Naive thymus-derived CD4-positive, alpha-beta T cell (primary cell): ENCODE results near the gene PCDHGA6. TPM values are rescaled to one million over a fixed set of nuclear protein-coding genes. Genes with fewer than 3 reads are reported as not detected.
"Not testable (repeated sequence)": the region's sequence is repeated elsewhere in the genome, so short reads cannot be mapped to it uniquely, and the experiment has no call there.

Experiments
- ATAC-seq: fragments of 150-1000 bp; cut with Tn5 transposase; 2 replicates; pipeline ENCODE4 v1.10.0; 2021; ENCODE audit warnings: mild to moderate bottlenecking, moderate library complexity
- CTCF ChIA-PET: fragments of 350-600 bp; sonication (Branson Sonifier 250); formaldehyde crosslinking; loops from one replicate; lab custom pipeline; 2021; ENCODE audit warnings: antibody characterized with exemption; lab: Charles Lee
- POLR2A ChIA-PET: fragments of 350-600 bp; sonication (Branson Sonifier 250); formaldehyde crosslinking; loops from one replicate; lab custom pipeline; 2021; ENCODE audit warnings: antibody characterized with exemption, inconsistent platforms; lab: Charles Lee
- DNase-seq, 9 donors: peaks; one replicate each; pipeline versions ENCODE4 v3.0.0 to v3.0.0-alpha.2; 2020 to 2022; ENCODE audit warnings: mixed read lengths in 1 of 9
- H3K27ac ChIP-seq: one replicate; pipeline ENCODE4 v1.7.0; 2013; ENCODE audit warnings: mild to moderate bottlenecking, low read depth, low read length, moderate library complexity
- H3K27me3 ChIP-seq, 2 donors: one replicate each; pipeline ENCODE4 v1.7.0; 2013; ENCODE audit warnings: low read length in 2 of 2, mild to moderate bottlenecking in 2 of 2, moderate library complexity in 2 of 2; ENCODE audit not compliant: control insufficient read depth in 2 of 2, insufficient read depth in 2 of 2
- H3K36me3 ChIP-seq, 3 experiments: 1 replicate in 2 of 3; 2 replicates in 1 of 3; pipeline ENCODE4 v1.7.0; 2013; ENCODE audit warnings: low read length in 3 of 3, mild to moderate bottlenecking in 3 of 3, moderate library complexity in 1 of 3; ENCODE audit not compliant: insufficient read depth in 3 of 3, control insufficient read depth in 2 of 3
- H3K4me1 ChIP-seq, 2 donors: one replicate each; pipeline ENCODE4 v1.7.0; 2013; ENCODE audit warnings: low read length in 2 of 2, mild to moderate bottlenecking in 2 of 2, moderate library complexity in 1 of 2; ENCODE audit not compliant: control insufficient read depth in 2 of 2, insufficient read depth in 2 of 2
- H3K4me3 ChIP-seq: 2 replicates; pipeline ENCODE4 v1.7.0; 2013; ENCODE audit warnings: mild to moderate bottlenecking, low read length
- H3K9me3 ChIP-seq, 3 experiments: 1 replicate in 2 of 3; 2 replicates in 1 of 3; pipeline ENCODE4 v1.7.0; 2013; ENCODE audit warnings: low read length in 3 of 3; ENCODE audit not compliant: control insufficient read depth in 2 of 3
- H3K27ac Mint-ChIP-seq, 9 donors: one replicate each; pipeline ENCODE4 v1.8.0; 2020 to 2022; ENCODE audit warnings: mixed read lengths in 9 of 9, mild to moderate bottlenecking in 8 of 9, moderate library complexity in 5 of 9, inconsistent platforms in 2 of 9
- H3K27me3 Mint-ChIP-seq, 5 donors: one replicate each; pipeline ENCODE4 v1.8.0; 2021 to 2022; ENCODE audit warnings: mixed read lengths in 5 of 5, mild to moderate bottlenecking in 1 of 5
- H3K36me3 Mint-ChIP-seq, 5 donors: one replicate each; pipeline ENCODE4 v1.8.0; 2020 to 2022; ENCODE audit warnings: mixed read lengths in 5 of 5, mild to moderate bottlenecking in 3 of 5, inconsistent platforms in 1 of 5
- H3K4me1 Mint-ChIP-seq, 7 donors: one replicate each; pipeline ENCODE4 v1.8.0; 2020 to 2022; ENCODE audit warnings: mixed read lengths in 7 of 7, mild to moderate bottlenecking in 3 of 7, inconsistent platforms in 1 of 7
- H3K4me3 Mint-ChIP-seq, 10 donors: one replicate each; pipeline ENCODE4 v1.8.0; 2020 to 2022; ENCODE audit warnings: mild to moderate bottlenecking in 10 of 10, mixed read lengths in 10 of 10, moderate library complexity in 6 of 10, inconsistent platforms in 2 of 10
- H3K9me3 Mint-ChIP-seq, 11 donors: one replicate each; pipeline ENCODE4 v1.8.0; 2020 to 2022; ENCODE audit warnings: mixed read lengths in 11 of 11, mild to moderate bottlenecking in 4 of 11, inconsistent platforms in 1 of 11, moderate library complexity in 1 of 11
- intact Hi-C, 2 donors: fragments of 100-400 bp; cut with micrococcal nuclease; formaldehyde crosslinking; loops; one replicate each; pipeline ENCODE4 v1.15.1; 2023
- polyA plus RNA-seq, 2 donors: library from polyadenylated mRNA; unstranded; fragments of 300-500 nt; fragmentation: Illumina TruSeq; gene quantifications; one replicate each; pipeline ENCODE4 v1.2.3, GENCODE V29; 2021
- total RNA-seq, 6 experiments: library from RNA in 5 of 6; stranded (reverse) in 5 of 6; gene quantifications; 1 replicate in 5 of 6; 2 replicates in 1 of 6; pipeline ENCODE4 v1.2.3 and lab custom pipeline; 2021 to 2026

PCDHGA6 gene
- total and polyA plus RNA-seq, 7 experiments from 2014 or later = 0.24 to 0.70 (median 0.35) TPM; not detected in 2

- Histone ChIP-seq H3K9me3 (peaks cover 0 to 49% (median 0%) of the 10 kb centered on the region in 3 experiments), H3K27me3 (peaks cover 5 to 25% of the 10 kb centered on the region in 2 donors), H3K4me3 (no peak overlapping the region), H3K27ac (no peak overlapping the region), H3K36me3 (no peaks in the 10 kb centered on the region), H3K4me1 (no peaks in the 10 kb centered on the region)
- Mint-ChIP-seq H3K4me1 (peaks cover 2 to 12% (median 6%) of the 10 kb centered on the region in 7 donors), H3K27ac (no peak overlapping the region), H3K9me3 (peaks cover 12 to 93% (median 59%) of the 10 kb centered on the region in 11 donors), H3K36me3 (peaks cover 8 to 34% (median 16%) of the 10 kb centered on the region in 5 donors), H3K4me3 (no peak overlapping the region), H3K27me3 (peaks cover 54 to 93% (median 83%) of the 10 kb centered on the region in 5 donors)
- intact Hi-C loops = loop anchor here in 1 of 2 donors (10.0 kb wide), 1 partner anchor 131 kb away; no protein-coding TSS in a partner anchor
- CTCF ChIA-PET = no interaction called here
- ATAC-seq = no peak
- DNase-seq = no peak
- POLR2A ChIA-PET = no interaction called here
Observed at GRCh38 chr5:141366016-141366896, 7.4 kb upstream of the PCDHGA6 start.

- peaks cover 0 to 11% of the 10 kb centered on the region in 2 donors for H3K27me3 ChIP-seq
- ATAC-seq (peak; percentile 76), DNase-seq (peak in 5 of 9 donors; percentile 21 to 42 (median 27))
- H3K4me3 Mint-ChIP-seq = peak within 1 kb of the TSS; percentile 70 to 86 (median 82)
- intact Hi-C loops = loop anchor here (1.0 to 10.0 kb wide), 2 partner anchors 135 to 194 kb away; no protein-coding TSS in a partner anchor
- ChIA-PET CTCF (interaction anchor here (0.6 to 1.2 kb wide), 5 partner anchors 51 to 539 kb away, joined by 3 to 5 read pairs (median 4); partner anchors contain the start of gene PCDHGA11), POLR2A (no interaction called here)
- H3K4me3 ChIP-seq = peak within 1 kb of the TSS; percentile 29
- H3K9me3 Mint-ChIP-seq = peaks cover 3 to 93% (median 47%) of the 10 kb centered on the region in 11 donors
- H3K36me3 Mint-ChIP-seq = peaks cover 4 to 24% (median 7%) of the 10 kb centered on the region in 5 donors
- peaks cover 2 to 8% (median 6%) of the 10 kb centered on the region in 7 donors for H3K4me1 Mint-ChIP-seq
- H3K9me3 ChIP-seq = peaks cover 0 to 48% (median 0%) of the 10 kb centered on the region in 3 experiments
- no peak within 1 kb of the TSS for H3K27ac ChIP-seq
- H3K27ac Mint-ChIP-seq = no peak within 1 kb of the TSS
- peaks cover 42 to 93% (median 82%) of the 10 kb centered on the region in 5 donors for H3K27me3 Mint-ChIP-seq
- H3K4me1 ChIP-seq = no peaks in the 10 kb centered on the region
- no peaks in the 10 kb centered on the region for H3K36me3 ChIP-seq
Observed at GRCh38 chr5:141369994-141370848, 3.5 kb upstream of the PCDHGA6 start, which contains the start of gene PCDHGB3. Gene PCDHGB3, plus strand, starts transcription at chr5:141370242. Its CDS starts 153 bp downstream, at chr5:141370395.

GRCh38 chr5:141371572-141372475 is 1.9 kb upstream of the PCDHGA6 start:
- Histone ChIP-seq H3K36me3 (no peaks in the 10 kb centered on the region), H3K4me1 (no peaks in the 10 kb centered on the region), H3K4me3 (no peak overlapping the region), H3K27ac (no peak overlapping the region), H3K27me3 (peaks cover 0 to 8% of the 10 kb centered on the region in 2 donors), H3K9me3 (peaks cover 0 to 41% (median 0%) of the 10 kb centered on the region in 3 experiments)
- ATAC-seq (no peak), DNase-seq (no peak)
- H3K4me1 Mint-ChIP-seq = peaks cover 2 to 8% (median 6%) of the 10 kb centered on the region in 7 donors
- H3K27ac Mint-ChIP-seq = peak overlapping the region in 1 of 9 donors; percentile 49
- ChIA-PET CTCF (interaction anchor here (0.6 kb wide), 1 partner anchor 957 kb away, joined by 6 read pairs; no protein-coding TSS in a partner anchor), POLR2A (no interaction called here)
- H3K27me3 Mint-ChIP-seq = peaks cover 32 to 85% (median 79%) of the 10 kb centered on the region in 5 donors
- intact Hi-C loops = no loop called here
- H3K36me3 Mint-ChIP-seq = peaks cover 2 to 22% (median 12%) of the 10 kb centered on the region in 5 donors
- peak overlapping the region in 2 of 10 donors; percentile 66 to 81 for H3K4me3 Mint-ChIP-seq
- H3K9me3 Mint-ChIP-seq = peaks cover 8 to 93% (median 45%) of the 10 kb centered on the region in 11 donors

- Histone ChIP-seq H3K4me1 (no peaks in the 10 kb centered on the region), H3K36me3 (no peaks in the 10 kb centered on the region), H3K4me3 (no peak overlapping the region), H3K9me3 (peaks cover 0 to 50% (median 0%) of the 10 kb centered on the region in 3 experiments), H3K27me3 (no peaks in the 10 kb centered on the region), H3K27ac (no peak overlapping the region)
- POLR2A ChIA-PET = no interaction called here
- peaks cover 2 to 8% (median 6%) of the 10 kb centered on the region in 7 donors for H3K4me1 Mint-ChIP-seq
- intact Hi-C loops = no loop called here
- DNase-seq (no peak), ATAC-seq (no peak)
- H3K27me3 Mint-ChIP-seq = peaks cover 24 to 82% (median 71%) of the 10 kb centered on the region in 5 donors
- no peak overlapping the region for H3K4me3 Mint-ChIP-seq
- H3K27ac Mint-ChIP-seq = no peak overlapping the region
- H3K9me3 Mint-ChIP-seq = peaks cover 8 to 93% (median 50%) of the 10 kb centered on the region in 11 donors
- CTCF ChIA-PET = no interaction called here
- H3K36me3 Mint-ChIP-seq = peaks cover 2 to 22% (median 12%) of the 10 kb centered on the region in 5 donors
Observed at GRCh38 chr5:141374627-141375026, 936 bp downstream of the PCDHGA6 start.

DNA sequence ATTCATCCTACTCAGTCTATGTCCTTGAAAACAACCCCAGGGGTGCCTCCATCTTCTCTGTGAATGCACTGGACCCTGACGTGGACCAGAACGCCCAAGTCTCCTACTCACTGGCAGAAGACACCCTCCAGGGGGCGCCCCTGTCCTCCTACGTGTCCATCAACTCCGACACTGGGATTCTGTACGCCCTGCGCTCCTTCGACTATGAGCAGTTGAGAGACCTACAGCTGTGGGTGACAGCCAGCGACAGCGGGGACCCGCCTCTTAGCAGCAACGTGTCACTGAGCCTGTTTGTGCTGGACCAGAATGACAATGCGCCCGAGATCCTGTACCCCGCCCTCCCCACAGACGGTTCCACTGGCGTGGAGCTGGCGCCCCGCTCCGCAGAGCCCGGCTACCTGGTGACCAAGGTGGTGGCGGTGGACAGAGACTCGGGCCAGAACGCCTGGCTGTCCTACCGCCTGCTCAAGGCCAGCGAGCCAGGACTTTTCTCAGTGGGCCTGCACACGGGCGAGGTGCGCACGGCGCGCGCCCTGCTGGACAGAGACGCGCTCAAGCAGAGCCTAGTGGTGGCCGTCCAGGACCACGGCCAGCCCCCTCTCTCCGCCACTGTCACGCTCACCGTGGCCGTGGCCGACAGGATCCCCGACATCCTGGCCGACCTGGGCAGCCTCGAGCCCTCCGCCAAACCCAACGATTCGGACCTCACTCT is 1.9 kb downstream of the PCDHGA6 start:
- ATAC-seq, H3K27ac Mint-ChIP-seq, POLR2A ChIA-PET, H3K27me3 ChIP-seq, CTCF ChIA-PET, DNase-seq, H3K27ac ChIP-seq, H3K36me3 ChIP-seq, intact Hi-C loops, H3K4me3 ChIP-seq, H3K4me1 ChIP-seq, H3K4me3 Mint-ChIP-seq, H3K4me1 Mint-ChIP-seq: not testable (repeated sequence)
- peaks cover 19 to 79% (median 69%) of the 10 kb centered on the region in 5 donors for H3K27me3 Mint-ChIP-seq
- H3K9me3 Mint-ChIP-seq = peaks cover 8 to 91% (median 47%) of the 10 kb centered on the region in 11 donors
- H3K36me3 Mint-ChIP-seq = peaks cover 2 to 22% (median 10%) of the 10 kb centered on the region in 5 donors
- H3K9me3 ChIP-seq = peaks cover 0 to 46% (median 0%) of the 10 kb centered on the region in 3 experiments
